Activated T-cell treated with anti-CD3 and anti-CD28 coated beads for 4 hours (primary cell): ENCODE data around the gene C1orf56.

Experiments
- DNase-seq: peaks from one replicate; pipeline ENCODE4 v3.0.0-alpha.2; 2020

The C1orf56 gene

GRCh38 chr1:151047591-151047924 is at the start of gene C1orf56:
TSS of gene C1orf56 (plus strand) at chr1:151047751. CDS start at chr1:151047848, 97 bp downstream.
- DNase-seq = peak; percentile 40

GRCh38 chr1:150997949-150998348 is 49.6 kb upstream of the C1orf56 start:
- no peak for DNase-seq

- no peak for DNase-seq
Measured at GRCh38 chr1:150999051-150999674, 48.4 kb upstream of the C1orf56 start.

GRCh38 chr1:150999926-151000325 is 47.6 kb upstream of the C1orf56 start:
- DNase-seq = no peak

GRCh38 chr1:151000408-151000807 is 47.1 kb upstream of the C1orf56 start:
- DNase-seq = no peak

- no peak for DNase-seq
Measured at GRCh38 chr1:151001602-151002001, 45.9 kb upstream of the C1orf56 start.

GRCh38 chr1:151002051-151002450 is 45.5 kb upstream of the C1orf56 start:
- DNase-seq = no peak

GRCh38 chr1:151002611-151003010 is 44.9 kb upstream of the C1orf56 start:
- no peak for DNase-seq

GRCh38 chr1:151003180-151003579 is 44.4 kb upstream of the C1orf56 start:
- no peak for DNase-seq

- no peak for DNase-seq
Measured at GRCh38 chr1:151005729-151006319, 41.7 kb upstream of the C1orf56 start.

GRCh38 chr1:151006327-151007052 is 41.1 kb upstream of the C1orf56 start, which contains the start of gene MINDY1:
TSS of gene MINDY1 (minus strand) at chr1:151006902. CDS start at chr1:151002617, 4,285 bp downstream.
- no peak for DNase-seq

GRCh38 chr1:151007853-151008243 is 39.7 kb upstream of the C1orf56 start:
- DNase-seq = no peak

- DNase-seq = peak; percentile 89
Measured at GRCh38 chr1:151008244-151009205, 39.0 kb upstream of the C1orf56 start, which contains the start of gene PRUNE1. TSS of gene PRUNE1 (plus strand) at chr1:151008449. CDS start at chr1:151008633, 184 bp downstream.

- no peak for DNase-seq
Measured at GRCh38 chr1:151009206-151009587, 38.4 kb upstream of the C1orf56 start.

GRCh38 chr1:151009674-151010345 is 37.7 kb upstream of the C1orf56 start:
- no peak for DNase-seq

GRCh38 chr1:151010346-151010726 is 37.2 kb upstream of the C1orf56 start:
- no peak for DNase-seq

- DNase-seq = no peak
Measured at GRCh38 chr1:151011154-151011850, 36.2 kb upstream of the C1orf56 start.

- DNase-seq = no peak
Measured at GRCh38 chr1:151012684-151013471, 34.7 kb upstream of the C1orf56 start.

GRCh38 chr1:151013518-151013917 is 34.0 kb upstream of the C1orf56 start:
- no peak for DNase-seq

- peak; percentile 84 for DNase-seq
Measured at GRCh38 chr1:151024540-151025146, 22.9 kb upstream of the C1orf56 start.
